HCT116 (cell line): ENCODE results near the gene NTNG1. TPM values are rescaled to one million over a fixed set of nuclear protein-coding genes. Genes with fewer than 3 reads are reported as not detected.

Source experiments
- ATAC-seq: fragments of 200-7000 bp; cut with Tn5 transposase; 2 replicates; pipeline ENCODE4 v1.9.1; 2020; ENCODE audit warnings: mild to moderate bottlenecking, moderate library complexity
- BruUV-seq: library from RNA; stranded (reverse); fragments of 400-500 nt; replicated peaks from 2 replicates; lab custom pipeline; 2021; lab: Mats Ljungman, UMichigan
- CTCF ChIA-PET: fragments of 300-600 bp; sonication (Branson Sonifier 250); formaldehyde crosslinking; loops from one replicate; lab custom pipeline; 2021; ENCODE audit warnings: antibody characterized with exemption; lab: Charles Lee
- POLR2A ChIA-PET: fragments of 300-600, 350-600 bp; sonication (Branson Sonifier 250); formaldehyde crosslinking; loops from one replicate; lab custom pipeline; 2021; ENCODE audit warnings: antibody characterized with exemption; lab: Charles Lee
- RAD21 ChIA-PET, 2 experiments: fragments of 300-600 bp; sonication (Branson Sonifier 250); formaldehyde crosslinking; loops; one replicate each; lab custom pipeline; 2023; ENCODE audit warnings: low total read pairs in 2 of 2; ENCODE audit not compliant: uncharacterized antibody in 2 of 2, unreplicated experiment in 2 of 2, low non-redundant PET in 1 of 2; lab: Charles Lee
- DNase-seq: peaks from one replicate; pipeline ENCODE4 v3.0.0-alpha.2; 2010; ENCODE audit warnings: low read depth, low spot score
- H2AFZ ChIP-seq: fragments of 200-600 bp; shearing (Covaris generic), sonication (generic); 2 replicates; pipeline ENCODE4 v1.6.1; 2017; ENCODE audit warnings: low read depth, mixed run types, mixed read lengths, antibody characterized with exemption, low read length; ENCODE audit not compliant: poor library complexity, severe bottlenecking
- H3K27ac ChIP-seq: 2 replicates; pipeline ENCODE4 v1.5.1; 2012; ENCODE audit warnings: low read depth, low read length
- H3K27me3 ChIP-seq: fragments of 200-600 bp; sonication (generic); 2 replicates; pipeline ENCODE4 v1.6.1; 2016; ENCODE audit warnings: mixed run types, low read length, mixed read lengths; ENCODE audit not compliant: insufficient read depth
- H3K36me3 ChIP-seq, 2 experiments: fragments of 200-500 bp in 1 of 2; fragments of 200-600 bp in 1 of 2; sonication (Bioruptor generic) in 1 of 2; sonication (generic) in 1 of 2; 2 replicates each; pipeline versions ENCODE4 v1.5.1 to v1.6.1; 2014 to 2016; ENCODE audit warnings: low read length in 2 of 2, inconsistent platforms in 1 of 2, mixed read lengths in 1 of 2, mixed run types in 1 of 2; ENCODE audit not compliant: insufficient read depth in 2 of 2, control insufficient read depth in 1 of 2
- H3K4me1 ChIP-seq, 2 experiments: fragments of 200-600 bp in 1 of 2; sonication (generic) in 1 of 2; 2 replicates each; pipeline versions ENCODE4 v1.5.1 to v1.6.1; 2012 to 2017; ENCODE audit warnings: low read length in 2 of 2, inconsistent platforms in 1 of 2, mild to moderate bottlenecking in 1 of 2, mixed read lengths in 1 of 2, mixed run types in 1 of 2, moderate library complexity in 1 of 2; ENCODE audit not compliant: insufficient read depth in 2 of 2, control insufficient read depth in 1 of 2
- H3K4me2 ChIP-seq: fragments of 200-600 bp; sonication (generic); 2 replicates; pipeline ENCODE4 v1.6.1; 2017; ENCODE audit warnings: mixed run types, low read length, mixed read lengths
- H3K4me3 ChIP-seq, 2 experiments: fragments of 200-600 bp in 1 of 2; sonication (generic) in 1 of 2; replicated peaks in 1 of 2; 2 replicates each; pipeline ENCODE4 v1.5.1; 2011 to 2016; ENCODE audit warnings: low read length in 2 of 2, control low read depth in 1 of 2, low read depth in 1 of 2, mild to moderate bottlenecking in 1 of 2, mixed read lengths in 1 of 2, mixed run types in 1 of 2
- H3K79me2 ChIP-seq: fragments of 200-600 bp; sonication (generic); 2 replicates; pipeline ENCODE4 v1.6.1; 2017; ENCODE audit warnings: mild to moderate bottlenecking, mixed run types, low read length, moderate library complexity, mixed read lengths; ENCODE audit not compliant: insufficient read depth
- H3K9ac ChIP-seq: fragments of 200-600 bp; sonication (generic); 2 replicates; pipeline ENCODE4 v1.6.1; 2016; ENCODE audit warnings: low read length, mixed read lengths
- H3K9me2 ChIP-seq: fragments of 200-600 bp; sonication (generic), shearing (Covaris generic); 2 replicates; pipeline ENCODE4 v1.6.1; 2017; ENCODE audit warnings: mixed run types, mild to moderate bottlenecking, moderate library complexity; ENCODE audit not compliant: insufficient read depth
- H3K9me3 ChIP-seq, 2 experiments: fragments of 200-500 bp in 1 of 2; fragments of 200-600 bp in 1 of 2; sonication (Bioruptor generic) in 1 of 2; sonication (generic) in 1 of 2; 2 replicates each; pipeline ENCODE4 v1.6.1; 2014 to 2017; ENCODE audit warnings: low read length in 2 of 2, mixed read lengths in 2 of 2, inconsistent platforms in 1 of 2, low read depth in 1 of 2, mild to moderate bottlenecking in 1 of 2, mixed run types in 1 of 2, moderate library complexity in 1 of 2; ENCODE audit not compliant: control insufficient read depth in 1 of 2, insufficient read depth in 1 of 2
- H4K20me1 ChIP-seq: fragments of 200-600 bp; sonication (generic), shearing (Covaris generic); 2 replicates; pipeline ENCODE4 v1.6.1; 2017; ENCODE audit warnings: mixed run types, mild to moderate bottlenecking, moderate library complexity; ENCODE audit not compliant: insufficient read depth
- CBX3 ChIP-seq: IDR thresholded peaks from 2 replicates; pipeline ENCODE4 v1.6.1; 2012; ENCODE audit warnings: low read depth
- EZH2 ChIP-seq: fragments of 200-600 bp; sonication (generic); IDR thresholded peaks from 2 replicates; pipeline ENCODE4 v1.6.1; 2017; ENCODE audit warnings: antibody characterized with exemption, mixed run types
- EZH2phosphoT487 ChIP-seq: fragments of 200-600 bp; IDR thresholded peaks from 2 replicates; pipeline ENCODE4 v1.6.1; 2018; ENCODE audit warnings: antibody characterized with exemption, borderline replicate concordance
- FOSL1 ChIP-seq: IDR thresholded peaks from 2 replicates; pipeline ENCODE4 v1.6.1; 2012; ENCODE audit warnings: low read depth
- POLR2AphosphoS5 ChIP-seq: IDR thresholded peaks from 2 replicates; pipeline ENCODE4 v1.6.1; 2011; ENCODE audit warnings: mild to moderate bottlenecking, low read depth, low read length, moderate library complexity
- YY1 ChIP-seq: IDR thresholded peaks from 2 replicates; pipeline ENCODE4 v1.6.1; 2011; ENCODE audit warnings: low read length, low read depth, moderate library complexity, mild to moderate bottlenecking; ENCODE audit not compliant: insufficient replicate concordance; ENCODE audit errors: extremely low read depth
- ZFX ChIP-seq: fragments of 450-650 bp; IDR thresholded peaks from 2 replicates; pipeline ENCODE4 v1.6.1; 2017
- ZNF274 ChIP-seq: fragments of 200-500 bp; sonication (Bioruptor generic); IDR thresholded peaks from 2 replicates; pipeline ENCODE4 v1.6.1; 2014; ENCODE audit warnings: mild to moderate bottlenecking, low read depth, low read length, inconsistent platforms
- intact Hi-C: fragments of 100-400 bp; cut with micrococcal nuclease; formaldehyde crosslinking; loops from 2 replicates; pipeline ENCODE4 v1.10.0; 2022
- total RNA-seq: library from RNA; stranded (reverse); gene quantifications from one replicate; pipeline ENCODE4 v1.2.1, GENCODE V29; 2021; ENCODE audit not compliant: unreplicated experiment
- TF ChIP-seq, protein P1 (sequence below): IDR thresholded peaks from 2 replicates; pipeline ENCODE4 v1.6.1; 2011; ENCODE audit warnings: mild to moderate bottlenecking, low read length, moderate library complexity; ENCODE audit not compliant: insufficient replicate concordance; ENCODE audit errors: extremely low read depth

The NTNG1 gene
- total RNA-seq, 1 experiment from 2014 or later = not detected

DNA sequence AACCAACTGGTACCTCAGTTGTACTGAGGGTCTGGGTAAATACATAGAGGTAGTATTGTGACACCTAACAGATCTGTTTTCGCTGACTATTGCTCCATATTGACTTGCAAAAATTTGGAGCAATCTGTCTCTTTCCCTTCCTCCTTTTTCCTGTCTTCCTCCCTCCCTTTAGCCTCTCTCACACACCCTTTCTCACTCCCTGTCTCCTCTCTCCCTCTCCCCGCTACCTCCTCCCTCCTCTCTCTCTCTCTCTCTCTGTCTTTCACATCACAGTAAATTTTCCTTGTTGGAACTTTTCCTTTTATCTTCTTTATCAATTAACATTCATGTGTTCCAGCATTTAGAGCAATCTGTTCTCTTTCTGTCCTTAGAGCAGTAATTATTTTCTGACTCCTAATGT lies 278.2 kb downstream of the NTNG1 start:
- no peaks in the 10 kb centered on the region for H4K20me1 ChIP-seq
- H3K9me3 ChIP-seq = peaks cover 4 to 5% of the 10 kb centered on the region in 2 experiments; a peak in 2 of 4 replicates
- no TSS peak for BruUV-seq
- CTCF ChIA-PET = no interaction called here
- no peaks in the 10 kb centered on the region for H3K79me2 ChIP-seq
- no peak overlapping the region for H3K27ac ChIP-seq
- intact Hi-C loops = no loop called here
- no peak for ATAC-seq
- H3K4me2 ChIP-seq = no peak overlapping the region
- H3K4me3 ChIP-seq = no peak overlapping the region
- TF ChIP-seq, protein P1, sequence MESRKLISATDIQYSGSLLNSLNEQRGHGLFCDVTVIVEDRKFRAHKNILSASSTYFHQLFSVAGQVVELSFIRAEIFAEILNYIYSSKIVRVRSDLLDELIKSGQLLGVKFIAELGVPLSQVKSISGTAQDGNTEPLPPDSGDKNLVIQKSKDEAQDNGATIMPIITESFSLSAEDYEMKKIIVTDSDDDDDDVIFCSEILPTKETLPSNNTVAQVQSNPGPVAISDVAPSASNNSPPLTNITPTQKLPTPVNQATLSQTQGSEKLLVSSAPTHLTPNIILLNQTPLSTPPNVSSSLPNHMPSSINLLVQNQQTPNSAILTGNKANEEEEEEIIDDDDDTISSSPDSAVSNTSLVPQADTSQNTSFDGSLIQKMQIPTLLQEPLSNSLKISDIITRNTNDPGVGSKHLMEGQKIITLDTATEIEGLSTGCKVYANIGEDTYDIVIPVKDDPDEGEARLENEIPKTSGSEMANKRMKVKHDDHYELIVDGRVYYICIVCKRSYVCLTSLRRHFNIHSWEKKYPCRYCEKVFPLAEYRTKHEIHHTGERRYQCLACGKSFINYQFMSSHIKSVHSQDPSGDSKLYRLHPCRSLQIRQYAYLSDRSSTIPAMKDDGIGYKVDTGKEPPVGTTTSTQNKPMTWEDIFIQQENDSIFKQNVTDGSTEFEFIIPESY = no peak
- TF ChIP-seq YY1 = no peak
- no peak for TF ChIP-seq ZFX
- no peak for TF ChIP-seq EZH2
- no peak for TF ChIP-seq CBX3
- no peak for TF ChIP-seq FOSL1
- TF ChIP-seq ZNF274 = no peak
- no peak for TF ChIP-seq POLR2AphosphoS5
- no peak for TF ChIP-seq EZH2phosphoT487
- TF ChIP-seq, all 23 proteins: peak for 0
- no peak overlapping the region for H3K9ac ChIP-seq
- H3K27me3 ChIP-seq = no peaks in the 10 kb centered on the region
- no peak for DNase-seq
- H3K9me2 ChIP-seq = no peaks in the 10 kb centered on the region
- no peaks in the 10 kb centered on the region for H3K36me3 ChIP-seq
- no peaks in the 10 kb centered on the region for H3K4me1 ChIP-seq
- H2AFZ ChIP-seq = no peak overlapping the region
- ChIA-PET RAD21 (no interaction called here), POLR2A (no interaction called here)
